HCT116 (cell line): ENCODE data around the gene OASL. TPM values are rescaled to one million over a fixed set of nuclear protein-coding genes. Genes with fewer than 3 reads are reported as not detected.

Experiments
- ATAC-seq: fragments of 200-7000 bp; cut with Tn5 transposase; 2 replicates; pipeline ENCODE4 v1.9.1; 2020; ENCODE audit warnings: mild to moderate bottlenecking, moderate library complexity
- BruUV-seq: library from RNA; stranded (reverse); fragments of 400-500 nt; replicated peaks from 2 replicates; lab custom pipeline; 2021; lab: Mats Ljungman, UMichigan
- CTCF ChIA-PET: fragments of 300-600 bp; sonication (Branson Sonifier 250); formaldehyde crosslinking; loops from one replicate; lab custom pipeline; 2021; ENCODE audit warnings: antibody characterized with exemption; lab: Charles Lee
- POLR2A ChIA-PET: fragments of 300-600, 350-600 bp; sonication (Branson Sonifier 250); formaldehyde crosslinking; loops from one replicate; lab custom pipeline; 2021; ENCODE audit warnings: antibody characterized with exemption; lab: Charles Lee
- RAD21 ChIA-PET, 2 experiments: fragments of 300-600 bp; sonication (Branson Sonifier 250); formaldehyde crosslinking; loops; one replicate each; lab custom pipeline; 2023; ENCODE audit warnings: low total read pairs in 2 of 2; ENCODE audit not compliant: uncharacterized antibody in 2 of 2, unreplicated experiment in 2 of 2, low non-redundant PET in 1 of 2; lab: Charles Lee
- DNase-seq: peaks from one replicate; pipeline ENCODE4 v3.0.0-alpha.2; 2010; ENCODE audit warnings: low read depth, low spot score
- H2AFZ ChIP-seq: fragments of 200-600 bp; shearing (Covaris generic), sonication (generic); 2 replicates; pipeline ENCODE4 v1.6.1; 2017; ENCODE audit warnings: low read depth, mixed run types, mixed read lengths, antibody characterized with exemption, low read length; ENCODE audit not compliant: poor library complexity, severe bottlenecking
- H3K27ac ChIP-seq: 2 replicates; pipeline ENCODE4 v1.5.1; 2012; ENCODE audit warnings: low read depth, low read length
- H3K27me3 ChIP-seq: fragments of 200-600 bp; sonication (generic); 2 replicates; pipeline ENCODE4 v1.6.1; 2016; ENCODE audit warnings: mixed run types, low read length, mixed read lengths; ENCODE audit not compliant: insufficient read depth
- H3K36me3 ChIP-seq, 2 experiments: fragments of 200-500 bp in 1 of 2; fragments of 200-600 bp in 1 of 2; sonication (Bioruptor generic) in 1 of 2; sonication (generic) in 1 of 2; 2 replicates each; pipeline versions ENCODE4 v1.5.1 to v1.6.1; 2014 to 2016; ENCODE audit warnings: low read length in 2 of 2, inconsistent platforms in 1 of 2, mixed read lengths in 1 of 2, mixed run types in 1 of 2; ENCODE audit not compliant: insufficient read depth in 2 of 2, control insufficient read depth in 1 of 2
- H3K4me1 ChIP-seq, 2 experiments: fragments of 200-600 bp in 1 of 2; sonication (generic) in 1 of 2; 2 replicates each; pipeline versions ENCODE4 v1.5.1 to v1.6.1; 2012 to 2017; ENCODE audit warnings: low read length in 2 of 2, inconsistent platforms in 1 of 2, mild to moderate bottlenecking in 1 of 2, mixed read lengths in 1 of 2, mixed run types in 1 of 2, moderate library complexity in 1 of 2; ENCODE audit not compliant: insufficient read depth in 2 of 2, control insufficient read depth in 1 of 2
- H3K4me2 ChIP-seq: fragments of 200-600 bp; sonication (generic); 2 replicates; pipeline ENCODE4 v1.6.1; 2017; ENCODE audit warnings: mixed run types, low read length, mixed read lengths
- H3K4me3 ChIP-seq, 2 experiments: fragments of 200-600 bp in 1 of 2; sonication (generic) in 1 of 2; replicated peaks in 1 of 2; 2 replicates each; pipeline ENCODE4 v1.5.1; 2011 to 2016; ENCODE audit warnings: low read length in 2 of 2, control low read depth in 1 of 2, low read depth in 1 of 2, mild to moderate bottlenecking in 1 of 2, mixed read lengths in 1 of 2, mixed run types in 1 of 2
- H3K79me2 ChIP-seq: fragments of 200-600 bp; sonication (generic); 2 replicates; pipeline ENCODE4 v1.6.1; 2017; ENCODE audit warnings: mild to moderate bottlenecking, mixed run types, low read length, moderate library complexity, mixed read lengths; ENCODE audit not compliant: insufficient read depth
- H3K9ac ChIP-seq: fragments of 200-600 bp; sonication (generic); 2 replicates; pipeline ENCODE4 v1.6.1; 2016; ENCODE audit warnings: low read length, mixed read lengths
- H3K9me2 ChIP-seq: fragments of 200-600 bp; sonication (generic), shearing (Covaris generic); 2 replicates; pipeline ENCODE4 v1.6.1; 2017; ENCODE audit warnings: mixed run types, mild to moderate bottlenecking, moderate library complexity; ENCODE audit not compliant: insufficient read depth
- H3K9me3 ChIP-seq, 2 experiments: fragments of 200-500 bp in 1 of 2; fragments of 200-600 bp in 1 of 2; sonication (Bioruptor generic) in 1 of 2; sonication (generic) in 1 of 2; 2 replicates each; pipeline ENCODE4 v1.6.1; 2014 to 2017; ENCODE audit warnings: low read length in 2 of 2, mixed read lengths in 2 of 2, inconsistent platforms in 1 of 2, low read depth in 1 of 2, mild to moderate bottlenecking in 1 of 2, mixed run types in 1 of 2, moderate library complexity in 1 of 2; ENCODE audit not compliant: control insufficient read depth in 1 of 2, insufficient read depth in 1 of 2
- H4K20me1 ChIP-seq: fragments of 200-600 bp; sonication (generic), shearing (Covaris generic); 2 replicates; pipeline ENCODE4 v1.6.1; 2017; ENCODE audit warnings: mixed run types, mild to moderate bottlenecking, moderate library complexity; ENCODE audit not compliant: insufficient read depth
- CEBPB ChIP-seq: IDR thresholded peaks from 2 replicates; pipeline ENCODE4 v1.6.1; 2012; ENCODE audit warnings: low read depth
- EZH2 ChIP-seq: fragments of 200-600 bp; sonication (generic); IDR thresholded peaks from 2 replicates; pipeline ENCODE4 v1.6.1; 2017; ENCODE audit warnings: antibody characterized with exemption, mixed run types
- EZH2phosphoT487 ChIP-seq: fragments of 200-600 bp; IDR thresholded peaks from 2 replicates; pipeline ENCODE4 v1.6.1; 2018; ENCODE audit warnings: antibody characterized with exemption, borderline replicate concordance
- FOSL1 ChIP-seq: IDR thresholded peaks from 2 replicates; pipeline ENCODE4 v1.6.1; 2012; ENCODE audit warnings: low read depth
- JUND ChIP-seq: IDR thresholded peaks from 2 replicates; pipeline ENCODE4 v1.6.1; 2012
- POLR2A ChIP-seq: IDR thresholded peaks from 2 replicates; pipeline ENCODE4 v1.7.0; 2011; ENCODE audit warnings: borderline replicate concordance; ENCODE audit not compliant: insufficient read depth, insufficient read length; ENCODE audit errors: extremely low read depth
- POLR2AphosphoS5 ChIP-seq: IDR thresholded peaks from 2 replicates; pipeline ENCODE4 v1.6.1; 2011; ENCODE audit warnings: mild to moderate bottlenecking, low read depth, low read length, moderate library complexity
- RAD21 ChIP-seq: IDR thresholded peaks from 2 replicates; pipeline ENCODE4 v1.6.1; 2012; ENCODE audit warnings: low read depth, mild to moderate bottlenecking
- SIN3A ChIP-seq: IDR thresholded peaks from 2 replicates; pipeline ENCODE4 v1.6.1; 2012; ENCODE audit warnings: low read depth
- SP1 ChIP-seq: IDR thresholded peaks from 2 replicates; pipeline ENCODE4 v1.6.1; 2012; ENCODE audit warnings: low read depth
- SRF ChIP-seq: IDR thresholded peaks from 2 replicates; pipeline ENCODE4 v1.6.1; 2012; ENCODE audit warnings: low read depth
- TCF7L2 ChIP-seq: IDR thresholded peaks from 2 replicates; pipeline ENCODE4 v1.7.0; 2011; ENCODE audit warnings: borderline replicate concordance, inconsistent platforms; ENCODE audit not compliant: insufficient read depth, insufficient read length; ENCODE audit errors: extremely low read depth
- YY1 ChIP-seq: IDR thresholded peaks from 2 replicates; pipeline ENCODE4 v1.6.1; 2011; ENCODE audit warnings: low read length, low read depth, moderate library complexity, mild to moderate bottlenecking; ENCODE audit not compliant: insufficient replicate concordance; ENCODE audit errors: extremely low read depth
- intact Hi-C: fragments of 100-400 bp; cut with micrococcal nuclease; formaldehyde crosslinking; loops from 2 replicates; pipeline ENCODE4 v1.10.0; 2022
- total RNA-seq: library from RNA; stranded (reverse); gene quantifications from one replicate; pipeline ENCODE4 v1.2.1, GENCODE V29; 2021; ENCODE audit not compliant: unreplicated experiment
- TF ChIP-seq, protein P1 (sequence below): IDR thresholded peaks from 2 replicates; pipeline ENCODE4 v1.6.1; 2012
- TF ChIP-seq, protein P2 (sequence below), 3 experiments: fragments of 200-600 bp in 1 of 3; sonication (generic) in 1 of 3; IDR thresholded peaks in 2 of 3; conservative IDR thresholded peaks in 1 of 3; 2 replicates each; pipeline ENCODE4 v1.5.1; 2012 to 2017; ENCODE audit warnings: low read depth in 2 of 3, low read length in 2 of 3, antibody characterized with exemption in 1 of 3, borderline replicate concordance in 1 of 3, control low read depth in 1 of 3, mild to moderate bottlenecking in 1 of 3, mixed read lengths in 1 of 3, mixed run types in 1 of 3, moderate library complexity in 1 of 3; ENCODE audit not compliant: insufficient read depth in 1 of 3
- TF ChIP-seq, protein P3 (sequence below): IDR thresholded peaks from 2 replicates; pipeline ENCODE4 v1.6.1; 2011; ENCODE audit warnings: mild to moderate bottlenecking, low read length, moderate library complexity; ENCODE audit not compliant: insufficient replicate concordance; ENCODE audit errors: extremely low read depth
- TF ChIP-seq, protein P4 (sequence below): IDR thresholded peaks from 2 replicates; pipeline ENCODE4 v1.6.1; 2012

The OASL gene
- total RNA-seq, 1 experiment from 2014 or later: 4.1 TPM

DNA sequence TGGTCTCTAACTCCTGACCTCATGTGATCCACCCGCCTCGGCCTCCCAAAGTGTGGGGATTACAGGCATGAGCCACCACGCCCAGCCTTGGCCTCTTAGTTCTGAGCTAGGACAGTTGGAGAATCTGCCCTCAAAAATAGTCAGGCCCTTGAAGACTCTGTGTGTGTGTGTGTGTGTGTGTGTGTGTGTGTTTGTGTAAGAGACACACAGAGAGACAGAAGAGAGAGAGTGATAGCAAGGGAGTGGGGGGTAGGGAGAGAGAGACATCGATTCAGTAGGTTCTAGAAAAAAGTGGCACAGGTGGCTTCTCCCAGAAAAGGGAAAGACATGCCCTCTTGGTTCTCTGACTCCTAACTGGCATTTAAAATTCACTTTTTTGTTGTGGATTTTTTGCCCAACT lies 55.3 kb downstream of the OASL start:
- CTCF ChIA-PET: no interaction called here
- no peaks in the 10 kb centered on the region for H3K79me2 ChIP-seq

More for the DNA sequence above, 55.3 kb downstream of the OASL start:
- ATAC-seq (no peak), DNase-seq (no peak)
- Histone ChIP-seq H3K4me3 (no peak overlapping the region), H3K27me3 (no peaks in the 10 kb centered on the region), H3K9me3 (no peaks in the 10 kb centered on the region), H3K9ac (no peak overlapping the region), H3K9me2 (no peaks in the 10 kb centered on the region), H3K27ac (no peak overlapping the region), H3K4me2 (no peak overlapping the region), H2AFZ (no peak overlapping the region), H3K36me3 (no peaks in the 10 kb centered on the region), H3K4me1 (peaks cover 0 to 6% of the 10 kb centered on the region in 2 experiments; a peak in 3 of 4 replicates), H4K20me1 (no peaks in the 10 kb centered on the region)
- no TSS peak for BruUV-seq
- ChIA-PET POLR2A (no interaction called here), RAD21 (no interaction called here)
- TF ChIP-seq JUND (no peak), CEBPB (no peak), POLR2AphosphoS5 (no peak), SIN3A (no peak), SP1 (no peak), EZH2 (no peak), FOSL1 (no peak), YY1 (no peak), SRF (no peak), EZH2phosphoT487 (no peak), TCF7L2 (no peak), RAD21 (no peak), POLR2A (no peak)
- TF ChIP-seq, protein P1, sequence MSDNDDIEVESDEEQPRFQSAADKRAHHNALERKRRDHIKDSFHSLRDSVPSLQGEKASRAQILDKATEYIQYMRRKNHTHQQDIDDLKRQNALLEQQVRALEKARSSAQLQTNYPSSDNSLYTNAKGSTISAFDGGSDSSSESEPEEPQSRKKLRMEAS: no peak
- TF ChIP-seq, protein P2, sequence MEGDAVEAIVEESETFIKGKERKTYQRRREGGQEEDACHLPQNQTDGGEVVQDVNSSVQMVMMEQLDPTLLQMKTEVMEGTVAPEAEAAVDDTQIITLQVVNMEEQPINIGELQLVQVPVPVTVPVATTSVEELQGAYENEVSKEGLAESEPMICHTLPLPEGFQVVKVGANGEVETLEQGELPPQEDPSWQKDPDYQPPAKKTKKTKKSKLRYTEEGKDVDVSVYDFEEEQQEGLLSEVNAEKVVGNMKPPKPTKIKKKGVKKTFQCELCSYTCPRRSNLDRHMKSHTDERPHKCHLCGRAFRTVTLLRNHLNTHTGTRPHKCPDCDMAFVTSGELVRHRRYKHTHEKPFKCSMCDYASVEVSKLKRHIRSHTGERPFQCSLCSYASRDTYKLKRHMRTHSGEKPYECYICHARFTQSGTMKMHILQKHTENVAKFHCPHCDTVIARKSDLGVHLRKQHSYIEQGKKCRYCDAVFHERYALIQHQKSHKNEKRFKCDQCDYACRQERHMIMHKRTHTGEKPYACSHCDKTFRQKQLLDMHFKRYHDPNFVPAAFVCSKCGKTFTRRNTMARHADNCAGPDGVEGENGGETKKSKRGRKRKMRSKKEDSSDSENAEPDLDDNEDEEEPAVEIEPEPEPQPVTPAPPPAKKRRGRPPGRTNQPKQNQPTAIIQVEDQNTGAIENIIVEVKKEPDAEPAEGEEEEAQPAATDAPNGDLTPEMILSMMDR (IDR thresholded peaks at IDR 0.05 in 2 of 3, conservative IDR thresholded peaks at IDR 0.05 in 1 of 3; ENCODE audit: borderline replicate concordance in 1 of 3, insufficient read depth in 1 of 3, low read depth in 2 of 3, low read length in 2 of 3): no peak
- TF ChIP-seq, protein P3, sequence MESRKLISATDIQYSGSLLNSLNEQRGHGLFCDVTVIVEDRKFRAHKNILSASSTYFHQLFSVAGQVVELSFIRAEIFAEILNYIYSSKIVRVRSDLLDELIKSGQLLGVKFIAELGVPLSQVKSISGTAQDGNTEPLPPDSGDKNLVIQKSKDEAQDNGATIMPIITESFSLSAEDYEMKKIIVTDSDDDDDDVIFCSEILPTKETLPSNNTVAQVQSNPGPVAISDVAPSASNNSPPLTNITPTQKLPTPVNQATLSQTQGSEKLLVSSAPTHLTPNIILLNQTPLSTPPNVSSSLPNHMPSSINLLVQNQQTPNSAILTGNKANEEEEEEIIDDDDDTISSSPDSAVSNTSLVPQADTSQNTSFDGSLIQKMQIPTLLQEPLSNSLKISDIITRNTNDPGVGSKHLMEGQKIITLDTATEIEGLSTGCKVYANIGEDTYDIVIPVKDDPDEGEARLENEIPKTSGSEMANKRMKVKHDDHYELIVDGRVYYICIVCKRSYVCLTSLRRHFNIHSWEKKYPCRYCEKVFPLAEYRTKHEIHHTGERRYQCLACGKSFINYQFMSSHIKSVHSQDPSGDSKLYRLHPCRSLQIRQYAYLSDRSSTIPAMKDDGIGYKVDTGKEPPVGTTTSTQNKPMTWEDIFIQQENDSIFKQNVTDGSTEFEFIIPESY: no peak
- TF ChIP-seq, protein P4, sequence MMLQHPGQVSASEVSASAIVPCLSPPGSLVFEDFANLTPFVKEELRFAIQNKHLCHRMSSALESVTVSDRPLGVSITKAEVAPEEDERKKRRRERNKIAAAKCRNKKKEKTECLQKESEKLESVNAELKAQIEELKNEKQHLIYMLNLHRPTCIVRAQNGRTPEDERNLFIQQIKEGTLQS: no peak
- intact Hi-C loops: no loop called here
